HPDE6-E6E7 (cell line): ENCODE measurements around the gene PRAMEF27.
"Not testable (repeated sequence)": the region's sequence is repeated elsewhere in the genome, so short reads cannot be mapped to it uniquely, and the experiment has no call there.

Experiments used
- DNase-seq: peaks from one replicate; pipeline ENCODE4 v3.0.0; 2011; ENCODE audit warnings: missing footprints; ENCODE audit errors: extremely low spot score

The PRAMEF27 gene

DNA sequence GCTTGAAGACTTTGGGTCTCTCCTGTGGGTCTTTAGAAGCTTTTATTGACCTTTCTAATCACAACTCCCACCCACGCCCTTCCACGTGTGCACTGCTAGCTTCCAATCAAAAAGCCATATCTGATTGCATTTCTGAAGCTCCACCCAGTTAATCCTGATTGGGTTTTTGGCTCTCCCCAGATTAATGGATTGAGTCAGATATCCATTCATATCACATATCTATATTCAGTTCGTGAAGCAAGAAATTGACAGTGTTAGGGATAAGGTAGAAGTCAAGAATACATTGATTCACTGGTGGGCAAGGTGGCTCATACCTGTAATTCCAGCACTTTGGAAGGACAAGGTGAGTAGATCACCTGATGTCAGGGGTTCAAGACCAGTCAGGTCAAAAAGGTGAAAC is at the start of gene PRAMEF27:
PRAMEF27 (minus strand) TSS at position 101 of the 400 bp plus-strand sequence. CDS start 2,916 bp downstream, outside the sequence.
- not testable (repeated sequence) for DNase-seq

DNA sequence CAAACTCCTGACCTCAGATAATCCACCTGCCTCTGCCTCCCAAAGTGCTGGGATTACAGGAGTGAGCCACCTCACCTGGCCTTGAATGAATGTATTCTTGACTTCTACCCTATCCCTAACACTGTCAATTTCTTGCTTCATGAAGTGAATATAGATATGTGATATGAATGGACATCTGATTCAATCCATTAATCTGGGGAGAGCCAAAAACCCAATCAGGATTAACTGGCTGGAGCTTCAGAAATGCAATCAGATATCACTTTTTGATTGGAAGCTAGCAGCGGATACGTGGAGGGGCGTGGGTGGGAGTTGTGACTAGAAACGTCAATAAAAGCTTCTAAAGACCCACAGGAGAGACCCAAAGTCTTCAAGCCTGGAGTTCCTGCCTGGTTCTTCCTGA is 14.1 kb upstream of the PRAMEF27 start, which contains the start of gene PRAMEF25:
PRAMEF25 (plus strand) TSS at position 301 of the 400 bp plus-strand sequence. CDS start 2,920 bp downstream, outside the sequence.
- DNase-seq = not testable (repeated sequence)

DNA sequence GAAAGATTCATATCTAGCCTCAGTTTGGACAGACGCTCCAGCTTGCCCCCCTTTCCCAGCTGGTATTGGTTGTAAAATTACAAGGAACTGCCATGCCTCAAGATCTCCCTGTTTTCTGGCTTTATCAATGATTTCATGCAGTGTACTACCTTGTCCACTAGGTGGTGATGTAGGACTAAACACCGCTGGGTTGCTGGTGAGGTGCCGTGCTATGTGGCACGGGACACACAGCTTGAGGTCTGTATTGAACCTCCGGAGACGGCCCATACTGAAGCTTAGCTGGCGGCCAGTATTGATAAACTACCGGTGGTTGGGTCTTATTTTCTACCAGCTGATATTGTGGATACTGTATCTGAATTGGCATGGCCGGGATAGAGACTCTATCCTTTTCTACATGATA is 36.5 kb downstream of the PRAMEF27 start:
- not testable (repeated sequence) for DNase-seq

DNA sequence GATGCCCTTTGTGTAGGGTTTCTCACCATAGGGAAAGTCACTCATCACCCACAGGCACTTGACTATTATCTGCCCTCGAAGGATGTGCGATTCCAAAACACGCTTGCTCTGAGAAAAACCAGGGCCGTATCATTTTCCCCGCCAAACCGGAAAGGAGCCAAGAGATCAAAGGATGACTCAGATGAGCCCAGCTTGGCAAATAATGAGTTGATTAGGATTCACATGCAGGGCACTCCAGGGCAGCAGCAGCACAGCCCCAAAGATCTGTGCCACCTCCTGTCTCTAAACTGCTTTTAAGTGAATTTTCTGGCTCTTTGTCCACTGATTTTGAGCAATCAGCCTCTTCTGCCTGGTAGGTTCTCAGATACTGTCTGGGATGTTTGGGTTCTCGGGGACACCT is 44.4 kb downstream of the PRAMEF27 start:
- DNase-seq = not testable (repeated sequence)

DNA sequence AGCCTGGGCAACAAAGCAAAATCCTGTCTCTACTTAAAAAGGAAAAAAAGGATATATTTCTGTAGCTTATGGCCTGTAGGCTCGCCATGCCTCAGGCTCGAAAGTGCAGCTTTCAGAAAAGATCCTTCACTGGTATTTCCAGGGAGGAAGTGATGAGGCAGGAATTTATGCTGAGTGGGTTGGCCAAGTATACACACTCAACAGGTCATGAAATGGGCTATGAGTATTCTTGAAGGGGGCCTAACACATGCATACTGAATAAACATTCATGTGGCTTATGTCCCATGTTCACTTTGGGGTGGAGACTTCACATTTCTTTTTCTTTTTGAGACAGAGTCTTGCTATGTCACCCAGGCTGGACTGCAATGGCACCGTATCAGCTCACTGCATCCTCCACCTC is 47.0 kb downstream of the PRAMEF27 start:
- DNase-seq = not testable (repeated sequence)

DNA sequence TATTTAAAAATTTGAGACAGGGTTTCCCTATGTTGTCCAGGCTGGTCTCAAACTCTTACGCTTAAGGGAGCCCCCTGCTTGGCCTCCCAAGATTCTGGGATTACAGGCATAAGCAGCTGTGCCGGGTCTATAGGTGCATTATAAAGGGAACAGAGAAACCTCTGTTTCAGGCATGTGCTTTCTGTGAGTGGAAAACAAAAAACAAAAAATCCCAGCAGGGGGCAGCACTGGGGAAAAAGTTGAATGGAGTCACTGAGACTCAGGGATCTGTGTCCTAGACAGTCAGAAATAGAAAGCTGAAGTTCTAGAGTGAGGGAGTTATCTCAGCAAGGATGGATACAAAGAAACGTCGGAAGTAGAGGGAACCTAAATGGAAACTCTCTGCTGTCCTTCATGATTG is 50.6 kb downstream of the PRAMEF27 start:
- not testable (repeated sequence) for DNase-seq
